ENCODE results near the gene OR52L1. TPM values are rescaled to one million over a fixed set of nuclear protein-coding genes. Genes with fewer than 3 reads are reported as not detected.

OR52L1 gene
- total RNA-seq, 3 donors from 2014 or later = not detected

Other genes with a start within 250 kb of the OR52L1 start
- not detected for gene OR52N4, start 232.7 kb downstream of the OR52L1 start, total RNA-seq
- under 1 TPM in 1 of 3 donors, not detected in 2; 0.29 TPM for gene OR52N5, start 203.6 kb downstream of the OR52L1 start, total RNA-seq
- gene OR52N1, start 195.7 kb downstream of the OR52L1 start, total RNA-seq = under 1 TPM in 2 of 3 donors, not detected in 1; under 0.01 to 0.73 TPM
- gene OR52N2, start 178.1 kb downstream of the OR52L1 start, total RNA-seq = not detected
- not detected for gene OR52E6, start 145.1 kb downstream of the OR52L1 start, total RNA-seq
- not detected for gene OR52E8, start 129.3 kb downstream of the OR52L1 start, total RNA-seq
- not detected for gene OR52E4, start 106.4 kb downstream of the OR52L1 start, total RNA-seq
- gene OR52E5, start 93.8 kb downstream of the OR52L1 start, total RNA-seq = not detected
- not detected for gene OR56A3, start 44.7 kb downstream of the OR52L1 start, total RNA-seq
- not detected for gene OR56A5, start 18.5 kb downstream of the OR52L1 start, total RNA-seq
- gene OR56A4, start 20.0 kb upstream of the OR52L1 start, total RNA-seq = not detected
- gene OR56A1, start 43.8 kb upstream of the OR52L1 start, total RNA-seq = not detected
- not detected for gene OR56B4, start 120.7 kb upstream of the OR52L1 start, total RNA-seq
- under 1 TPM in 1 of 3 donors, not detected in 2; 0.33 TPM for gene OR52B2, start 183.3 kb upstream of the OR52L1 start, total RNA-seq
- not detected for gene OR52W1, start 212.2 kb upstream of the OR52L1 start, total RNA-seq
- not detected for gene C11orf42, start 218.6 kb upstream of the OR52L1 start, total RNA-seq
- gene FHIP1B, start 247.7 kb upstream of the OR52L1 start, total RNA-seq = 10 to 100 TPM; 34.7 to 42.6 (median 42.1) TPM

Measured in breast epithelium (tissue), 3 donors.